Upper lobe of left lung (tissue), 6 donors: ENCODE measurements around the gene CCT7. TPM values are rescaled to one million over a fixed set of nuclear protein-coding genes. Genes with fewer than 3 reads are reported as not detected.

ENCODE experiments used
- ATAC-seq, 2 donors: fragments of 200-7000 bp; cut with Tn5 transposase; one replicate each; pipeline ENCODE4 v1.9.1; 2022; ENCODE audit warnings: mild to moderate bottlenecking in 2 of 2, moderate library complexity in 2 of 2; ENCODE audit not compliant: low FRiP score in 2 of 2
- DNase-seq, 2 donors: peaks; one replicate each; pipeline ENCODE4 v3.0.0-alpha.2; 2019 to 2020
- H3K27ac ChIP-seq, 4 donors: fragments of 200-600 bp; sonication (generic); one replicate each; pipeline ENCODE4 v1.5.1; 2016 to 2019
- H3K27me3 ChIP-seq, 4 donors: fragments of 200-600 bp; sonication (generic); one replicate each; pipeline ENCODE4 v1.5.1; 2017 to 2019
- H3K36me3 ChIP-seq, 4 donors: fragments of 200-600 bp; sonication (generic); one replicate each; pipeline ENCODE4 v1.5.1; 2016 to 2019
- H3K4me1 ChIP-seq, 4 donors: fragments of 200-600 bp; sonication (generic); one replicate each; pipeline ENCODE4 v1.5.1; 2018 to 2019
- H3K4me3 ChIP-seq, 4 donors: fragments of 200-600 bp; sonication (generic); one replicate each; pipeline ENCODE4 v1.5.1; 2017 to 2019; ENCODE audit warnings: mild to moderate bottlenecking in 2 of 4, moderate library complexity in 1 of 4
- H3K9me3 ChIP-seq, 4 donors: fragments of 200-600 bp; sonication (generic); one replicate each; pipeline ENCODE4 v1.5.1; 2018 to 2019
- EP300 ChIP-seq, 4 donors: sonication (generic); formaldehyde crosslinking; IDR thresholded peaks; one replicate each; pipeline ENCODE4 v1.5.1; 2017; ENCODE audit warnings: antibody characterized with exemption in 4 of 4, control low read depth in 2 of 4
- POLR2A ChIP-seq, 4 donors: fragments of 450-650 bp; IDR thresholded peaks; one replicate each; pipeline ENCODE4 v1.5.1; 2016 to 2017; ENCODE audit warnings: antibody characterized with exemption in 4 of 4, mild to moderate bottlenecking in 2 of 4
- POLR2AphosphoS5 ChIP-seq, 2 donors: sonication (generic); formaldehyde crosslinking; IDR thresholded peaks; one replicate each; pipeline ENCODE4 v1.5.1; 2017; ENCODE audit warnings: antibody characterized with exemption in 2 of 2
- WGBS, 2 donors: methylation state at CpG; one replicate each; pipeline ENCODE4 v1.1.5; 2017 to 2018; 5-methylcytosine and 5-hydroxymethylcytosine counted together
- total RNA-seq, 6 donors: library from RNA; depleted of rRNA in 4 of 6; stranded (reverse); fragments of >200 nt in 4 of 6; gene quantifications; one replicate each; pipeline versions ENCODE4 v1.1.0 to v1.2.1, GENCODE V29; 2016 to 2021
- TF ChIP-seq, protein P1 (sequence below), 6 experiments: fragments of 450-650 bp in 4 of 6; fragments of 200-600 bp in 2 of 6; sonication (generic) in 2 of 6; IDR thresholded peaks; one replicate each; pipeline ENCODE4 v1.5.1; 2016 to 2019; ENCODE audit warnings: antibody characterized with exemption in 6 of 6
- donor health status: DM: no; HTN: no; CAD: no; lungs with moderate emphysema.
- donor health status: DM: no; HTN: yes; CAD: no; lungs with severe emphysema.

The CCT7 gene
- total RNA-seq, 6 donors from 2014 or later: 70.2 to 183 (median 129) TPM

DNA sequence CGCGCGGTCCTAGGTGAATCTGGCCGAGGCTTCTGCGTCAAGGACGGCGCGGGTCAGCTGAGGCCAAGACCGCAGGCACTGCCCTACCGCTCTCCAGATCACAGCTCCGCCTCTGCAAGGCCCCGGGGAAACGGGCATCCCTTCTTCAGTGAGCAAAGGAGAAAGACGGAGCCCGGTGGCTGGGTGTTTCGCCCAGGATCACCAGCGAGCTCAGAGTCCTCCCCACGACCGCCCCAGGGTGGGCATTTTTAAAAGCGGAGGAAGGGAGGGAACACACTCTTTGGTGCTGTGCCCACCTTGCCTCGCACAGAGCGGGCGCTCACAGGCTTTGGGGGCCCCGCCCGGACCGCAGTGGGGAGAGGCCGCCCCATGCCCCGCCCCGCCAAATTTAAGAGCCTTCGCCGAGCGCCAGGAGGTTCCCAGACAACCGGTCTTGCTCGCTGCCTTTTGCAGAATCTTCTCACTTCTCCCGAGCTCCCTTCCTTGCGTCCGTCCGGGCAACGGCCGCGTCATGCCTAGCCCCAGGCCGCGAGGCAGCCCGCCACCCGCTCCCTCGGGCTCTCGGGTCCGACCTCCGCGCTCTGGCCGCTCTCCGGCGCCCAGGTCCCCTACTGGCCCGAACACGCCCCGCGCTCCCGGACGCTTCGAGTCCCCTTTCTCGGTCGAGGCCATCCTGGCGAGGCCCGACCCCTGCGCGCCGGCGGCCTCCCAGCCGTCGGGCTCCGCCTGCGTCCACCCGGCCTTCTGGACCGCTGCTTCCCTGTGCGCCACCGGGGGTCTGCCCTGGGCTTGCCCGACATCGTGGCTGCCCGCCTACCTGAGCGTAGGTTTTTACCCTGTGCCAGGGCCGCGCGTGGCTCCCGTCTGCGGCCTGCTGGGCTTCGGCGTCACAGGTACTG, 31.7 kb upstream of the CCT7 start, which contains the start of gene NOTO:
Gene NOTO (plus strand): TSS at position 419 of the 899 bp plus-strand sequence. CDS start 93 bp downstream, at position 512.
- H3K27me3 ChIP-seq: peaks cover 0 to 18% (median 15%) of the 10 kb centered on the region in 4 donors

DNA sequence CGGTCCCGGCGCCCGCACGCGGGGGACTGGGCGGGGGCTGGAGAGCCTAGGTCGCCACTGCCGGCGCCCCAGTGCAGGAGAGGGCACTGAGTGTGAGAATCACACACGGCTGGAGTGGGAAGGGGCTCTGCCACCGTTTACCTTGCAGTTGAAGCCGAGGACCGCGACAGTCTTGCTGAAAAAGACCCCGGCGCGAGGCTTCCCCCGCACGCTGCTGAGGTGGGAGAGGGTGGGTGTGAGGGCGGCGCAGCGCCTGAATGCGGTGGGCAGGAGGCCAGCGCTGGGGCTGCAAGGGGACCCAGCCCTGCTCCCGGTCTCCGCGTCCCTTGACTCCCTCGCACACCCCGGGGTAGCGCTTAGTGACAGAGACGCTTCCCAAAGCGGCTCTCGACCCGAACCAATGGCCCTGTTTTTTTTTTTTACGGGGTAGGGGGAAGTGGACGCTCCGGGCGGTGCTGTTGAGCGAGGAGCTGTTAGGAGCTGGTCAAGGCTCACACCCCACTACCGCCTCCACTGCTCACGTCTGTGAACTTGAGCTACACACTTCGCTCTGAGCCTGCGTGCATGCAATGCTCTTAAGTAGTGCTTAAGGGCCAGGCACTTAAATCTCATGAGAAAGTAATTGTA, 30.9 kb upstream of the CCT7 start:
- ATAC-seq (peak; percentile 59 to 82), DNase-seq (peak in 1 of 2 donors; percentile 74)
- Histone ChIP-seq H3K4me3 (peak overlapping the region in 3 of 4 donors; percentile 22 to 40 (median 33)), H3K27me3 (peaks cover 0 to 18% (median 15%) of the 10 kb centered on the region in 4 donors), H3K4me1 (peaks cover 14 to 17% (median 16%) of the 10 kb centered on the region in 4 donors), H3K27ac (no peak overlapping the region), H3K9me3 (no peaks in the 10 kb centered on the region), H3K36me3 (no peaks in the 10 kb centered on the region)
- 8% methylated on average over 38 of the region's 44 CpGs; no CpG with 5 or more reads in 1 of the 2 donors for WGBS, 2 donors
- TF ChIP-seq EP300 (IDR thresholded peaks at IDR 0.05): no peak
- no peak for TF ChIP-seq POLR2A (IDR thresholded peaks at IDR 0.05)
- TF ChIP-seq, protein P1, sequence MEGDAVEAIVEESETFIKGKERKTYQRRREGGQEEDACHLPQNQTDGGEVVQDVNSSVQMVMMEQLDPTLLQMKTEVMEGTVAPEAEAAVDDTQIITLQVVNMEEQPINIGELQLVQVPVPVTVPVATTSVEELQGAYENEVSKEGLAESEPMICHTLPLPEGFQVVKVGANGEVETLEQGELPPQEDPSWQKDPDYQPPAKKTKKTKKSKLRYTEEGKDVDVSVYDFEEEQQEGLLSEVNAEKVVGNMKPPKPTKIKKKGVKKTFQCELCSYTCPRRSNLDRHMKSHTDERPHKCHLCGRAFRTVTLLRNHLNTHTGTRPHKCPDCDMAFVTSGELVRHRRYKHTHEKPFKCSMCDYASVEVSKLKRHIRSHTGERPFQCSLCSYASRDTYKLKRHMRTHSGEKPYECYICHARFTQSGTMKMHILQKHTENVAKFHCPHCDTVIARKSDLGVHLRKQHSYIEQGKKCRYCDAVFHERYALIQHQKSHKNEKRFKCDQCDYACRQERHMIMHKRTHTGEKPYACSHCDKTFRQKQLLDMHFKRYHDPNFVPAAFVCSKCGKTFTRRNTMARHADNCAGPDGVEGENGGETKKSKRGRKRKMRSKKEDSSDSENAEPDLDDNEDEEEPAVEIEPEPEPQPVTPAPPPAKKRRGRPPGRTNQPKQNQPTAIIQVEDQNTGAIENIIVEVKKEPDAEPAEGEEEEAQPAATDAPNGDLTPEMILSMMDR (IDR thresholded peaks at IDR 0.05): no peak
- no peak for TF ChIP-seq POLR2AphosphoS5 (IDR thresholded peaks at IDR 0.05)

More for the DNA sequence above, 31.7 kb upstream of the CCT7 start, which contains the start of gene NOTO:
- no peak within 1 kb of the TSS for H3K27ac ChIP-seq
- ATAC-seq: peak; percentile 52 to 61
- DNase-seq: peak; percentile 36 to 86
- peaks cover 14 to 17% (median 16%) of the 10 kb centered on the region in 4 donors for H3K4me1 ChIP-seq
- no peaks in the 10 kb centered on the region for H3K36me3 ChIP-seq
- H3K9me3 ChIP-seq: no peaks in the 10 kb centered on the region
- peak within 1 kb of the TSS in 3 of 4 donors; percentile 22 to 40 (median 33) for H3K4me3 ChIP-seq
- TF ChIP-seq, protein P1 (IDR thresholded peaks at IDR 0.05): peak in 1 of 6 experiments; percentile 12
- TF ChIP-seq EP300 (IDR thresholded peaks at IDR 0.05): no peak
- WGBS, 2 donors: 5 to 17% methylated on average over 13 to 73 of the region's 87 CpGs

DNA sequence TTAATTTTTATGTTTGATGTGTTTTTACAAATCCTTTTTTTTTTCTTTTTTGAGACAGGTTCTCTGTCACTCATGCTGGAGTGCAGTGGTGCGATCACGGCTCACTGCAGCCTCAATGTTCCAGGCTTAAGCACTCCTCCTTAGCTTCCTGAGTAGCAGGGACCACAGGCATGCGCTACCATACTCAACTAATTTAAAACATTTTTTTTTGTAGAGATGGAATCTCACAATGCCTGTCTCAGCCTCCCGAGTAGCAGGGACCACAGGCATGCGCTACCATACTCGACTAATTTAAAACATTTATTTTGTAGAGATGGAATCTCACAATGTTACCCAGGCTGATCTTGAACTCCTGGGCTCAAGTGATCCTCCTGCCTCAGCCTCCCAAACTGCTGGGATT, 28.5 kb upstream of the CCT7 start:
- H3K4me3 ChIP-seq: no peak overlapping the region
- WGBS, 2 donors: 86 to 89% methylated on average over 6 of the region's 6 CpGs
- no peak for TF ChIP-seq EP300 (IDR thresholded peaks at IDR 0.05)
- TF ChIP-seq, protein P1 (IDR thresholded peaks at IDR 0.05): no peak
- no peak for TF ChIP-seq POLR2AphosphoS5 (IDR thresholded peaks at IDR 0.05)
- no peak for TF ChIP-seq POLR2A (IDR thresholded peaks at IDR 0.05)
- H3K36me3 ChIP-seq: no peaks in the 10 kb centered on the region
- H3K27me3 ChIP-seq: peaks cover 0 to 18% (median 15%) of the 10 kb centered on the region in 4 donors
- H3K27ac ChIP-seq: no peak overlapping the region
- H3K9me3 ChIP-seq: no peaks in the 10 kb centered on the region
- H3K4me1 ChIP-seq: peaks cover 14 to 17% (median 16%) of the 10 kb centered on the region in 4 donors
- ATAC-seq (no peak), DNase-seq (no peak)

DNA sequence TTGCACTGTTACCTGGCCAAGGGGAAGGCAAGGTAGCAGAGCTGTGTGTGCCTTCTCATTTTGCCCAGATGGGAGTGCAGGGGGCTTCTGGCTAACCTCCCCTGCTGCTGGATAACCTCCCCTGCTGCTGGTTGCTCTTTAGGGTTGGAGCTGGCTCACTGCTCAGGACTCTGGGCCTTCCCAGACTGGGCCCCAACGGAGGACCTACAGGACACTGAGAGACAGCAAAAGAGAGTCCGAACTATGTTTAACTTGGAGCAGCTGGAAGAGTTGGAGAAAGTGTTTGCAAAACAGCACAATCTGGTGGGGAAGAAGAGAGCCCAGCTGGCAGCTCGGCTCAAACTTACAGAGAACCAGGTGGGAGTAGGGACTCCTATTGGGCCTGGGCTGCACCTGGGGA, 25.9 kb upstream of the CCT7 start:
- H3K27me3 ChIP-seq: peaks cover 0 to 8% (median 3%) of the 10 kb centered on the region in 4 donors
- ATAC-seq (no peak), DNase-seq (no peak)
- no peak overlapping the region for H3K4me3 ChIP-seq
- no peak overlapping the region for H3K27ac ChIP-seq
- H3K36me3 ChIP-seq: no peaks in the 10 kb centered on the region
- H3K9me3 ChIP-seq: no peaks in the 10 kb centered on the region
- peaks cover under 1 to 15% (median 11%) of the 10 kb centered on the region in 4 donors for H3K4me1 ChIP-seq
- TF ChIP-seq EP300 (IDR thresholded peaks at IDR 0.05): no peak
- WGBS, 2 donors: 66 to 75% methylated on average over 3 of the region's 3 CpGs

DNA sequence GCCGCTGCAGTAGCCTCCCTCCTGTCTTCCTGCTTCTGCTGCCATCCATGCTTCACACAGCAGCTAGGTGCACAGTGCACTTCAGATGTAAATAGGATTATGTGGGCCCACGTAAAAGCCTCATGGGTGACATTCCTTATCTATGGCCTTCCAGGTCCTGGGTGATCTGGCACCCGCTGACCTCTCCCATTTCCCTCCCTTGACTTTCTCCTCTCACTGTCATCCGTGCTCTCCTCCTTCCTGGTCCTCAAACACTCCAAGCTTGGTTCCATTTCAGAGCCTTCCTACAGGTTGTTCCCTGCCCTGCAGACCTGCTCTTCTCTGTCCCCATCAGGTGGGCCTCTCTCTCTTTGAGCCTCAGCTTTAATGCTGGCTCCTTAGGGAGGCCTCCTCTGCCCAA, 24.1 kb upstream of the CCT7 start:
- Histone ChIP-seq H3K27me3 (no peaks in the 10 kb centered on the region), H3K36me3 (no peaks in the 10 kb centered on the region), H3K4me1 (peaks cover 7 to 27% (median 16%) of the 10 kb centered on the region in 4 donors), H3K4me3 (no peak overlapping the region), H3K27ac (no peak overlapping the region), H3K9me3 (no peaks in the 10 kb centered on the region)
- no peak for DNase-seq
- no peak for ATAC-seq
- WGBS, 2 donors: 80 to 84% methylated on average over 4 of the region's 4 CpGs
- TF ChIP-seq, protein P1 (IDR thresholded peaks at IDR 0.05): no peak
- no peak for TF ChIP-seq POLR2AphosphoS5 (IDR thresholded peaks at IDR 0.05)
- TF ChIP-seq POLR2A (IDR thresholded peaks at IDR 0.05): no peak
- TF ChIP-seq EP300 (IDR thresholded peaks at IDR 0.05): no peak
